Urothelium cell line (cell line): Measurements from ENCODE around the gene VWDE.
A peak's percentile ranks its signal among the peaks of the same experiment; 100 is the strongest.
"Not testable (repeated sequence)": the region's sequence is repeated elsewhere in the genome, so short reads cannot be mapped to it uniquely, and the experiment has no call there.

Experiments
- DNase-seq: peaks from one replicate; pipeline ENCODE4 v3.0.0; 2011; ENCODE audit warnings: low spot score, mixed read lengths
- FAIRE-seq: peaks from 2 replicates; lab custom pipeline; 2011; peaks lifted over from hg19 to GRCh38; lab: Jason Lieb, UNC

Gene VWDE

GRCh38 chr7:12403287-12404181 lies at the start of gene VWDE:
Gene VWDE (minus strand): TSS chr7:12403865. CDS start chr7:12403716, 149 bp downstream.
- DNase-seq (peak; percentile 42), FAIRE-seq (peak; percentile 66)

- FAIRE-seq, DNase-seq: not testable (repeated sequence)
Measured at GRCh38 chr7:12453136-12453535, 49.5 kb upstream of the VWDE start.

GRCh38 chr7:12450615-12451014 lies 47.0 kb upstream of the VWDE start:
- FAIRE-seq (no peak), DNase-seq (no peak)

GRCh38 chr7:12444785-12445184 lies 41.1 kb upstream of the VWDE start:
- FAIRE-seq (no peak), DNase-seq (no peak)

- FAIRE-seq (no peak), DNase-seq (no peak)
Measured at GRCh38 chr7:12440229-12440628, 36.6 kb upstream of the VWDE start.

- FAIRE-seq: no peak
- DNase-seq: peak; percentile 21
Measured at GRCh38 chr7:12436896-12437535, 33.4 kb upstream of the VWDE start.

GRCh38 chr7:12436126-12436525 lies 32.5 kb upstream of the VWDE start:
- DNase-seq: no peak
- FAIRE-seq: no peak

- DNase-seq (no peak), FAIRE-seq (no peak)
Measured at GRCh38 chr7:12434012-12434642, 30.5 kb upstream of the VWDE start.

GRCh38 chr7:12431886-12432556 lies 28.4 kb upstream of the VWDE start:
- FAIRE-seq (peak; percentile 90), DNase-seq (no peak)

GRCh38 chr7:12425311-12425710 lies 21.6 kb upstream of the VWDE start:
- FAIRE-seq (no peak), DNase-seq (no peak)

GRCh38 chr7:12423997-12424745 lies 20.5 kb upstream of the VWDE start:
- peak; percentile 31 for DNase-seq
- FAIRE-seq: no peak

- DNase-seq (peak; percentile 40), FAIRE-seq (peak; percentile 52)
Measured at GRCh38 chr7:12423355-12423996, 19.8 kb upstream of the VWDE start.

GRCh38 chr7:12422554-12423320 lies 19.1 kb upstream of the VWDE start:
- FAIRE-seq: no peak
- no peak for DNase-seq

GRCh38 chr7:12418452-12418851 lies 14.8 kb upstream of the VWDE start:
- DNase-seq (no peak), FAIRE-seq (no peak)

- FAIRE-seq (no peak), DNase-seq (no peak)
Measured at GRCh38 chr7:12415072-12415471, 11.4 kb upstream of the VWDE start.

- DNase-seq (no peak), FAIRE-seq (no peak)
Measured at GRCh38 chr7:12412407-12412806, 8.7 kb upstream of the VWDE start.

GRCh38 chr7:12410523-12410922 lies 6.9 kb upstream of the VWDE start:
- DNase-seq (no peak), FAIRE-seq (no peak)

- FAIRE-seq (no peak), DNase-seq (no peak)
Measured at GRCh38 chr7:12409097-12409711, 5.5 kb upstream of the VWDE start.

- not testable (repeated sequence) for DNase-seq, FAIRE-seq
Measured at GRCh38 chr7:12407652-12408051, 4.0 kb upstream of the VWDE start.
